MM.1S (cell line): ENCODE results near the gene GBGT1.

ENCODE experiments used
- CTCF ChIP-seq: fragments of 300-600 bp; sonication (generic); IDR thresholded peaks from 2 replicates; pipeline ENCODE4 v1.5.1; 2016; ENCODE audit warnings: antibody characterized with exemption, low read length, mixed read lengths
- EZH2 ChIP-seq: fragments of 300-600 bp; sonication (generic); optimal IDR thresholded peaks from 2 replicates; pipeline ENCODE3; 2017; ENCODE audit warnings: low read depth, mild to moderate bottlenecking, antibody characterized with exemption, low read length, mixed read lengths
- EZH2phosphoT487 ChIP-seq: fragments of 300-600 bp; sonication (generic); IDR thresholded peaks from 2 replicates; pipeline ENCODE4 v1.6.1; 2018; ENCODE audit warnings: antibody characterized with exemption, low read length

- TF ChIP-seq EZH2 (no peak), CTCF (no peak), EZH2phosphoT487 (no peak)
Observed at GRCh38 chr9:133154097-133154989, 9.4 kb downstream of the GBGT1 start.
